GM19238 (cell line): ENCODE results near the gene DSP.

Experiments used
- DNase-seq: peaks from one replicate; pipeline ENCODE4 v3.0.0; 2011; ENCODE audit warnings: low spot score; ENCODE audit not compliant: insufficient read length

Gene DSP

GRCh38 chr6:7561153-7561964, 19.9 kb downstream of the DSP start:
- DNase-seq = no peak

- DNase-seq = no peak
These were observed 21.3 kb downstream of the DSP start for GRCh38 chr6:7562769-7563168.

- DNase-seq = no peak
These were observed 24.6 kb downstream of the DSP start for GRCh38 chr6:7566107-7566506.

GRCh38 chr6:7566617-7567173, 25.2 kb downstream of the DSP start:
- no peak for DNase-seq

GRCh38 chr6:7568021-7568420, 26.6 kb downstream of the DSP start:
- DNase-seq = no peak

- DNase-seq = no peak
These were observed 27.6 kb downstream of the DSP start for GRCh38 chr6:7569082-7569481.

- DNase-seq = no peak
These were observed 30.9 kb downstream of the DSP start for GRCh38 chr6:7572213-7572943.

GRCh38 chr6:7574500-7574899, 33.0 kb downstream of the DSP start:
- DNase-seq = no peak

- DNase-seq = no peak
These were observed 37.0 kb downstream of the DSP start for GRCh38 chr6:7578516-7578915.

GRCh38 chr6:7578931-7579330, 37.5 kb downstream of the DSP start:
- DNase-seq = no peak

- no peak for DNase-seq
These were observed 38.4 kb downstream of the DSP start for GRCh38 chr6:7579851-7580250.

- DNase-seq = no peak
These were observed 39.1 kb downstream of the DSP start for GRCh38 chr6:7580537-7580926.

GRCh38 chr6:7580927-7581618, 39.6 kb downstream of the DSP start:
- no peak for DNase-seq

- no peak for DNase-seq
These were observed 43.9 kb downstream of the DSP start for GRCh38 chr6:7585287-7585930.

- DNase-seq = no peak
These were observed 46.2 kb downstream of the DSP start for GRCh38 chr6:7587631-7588100.

- no peak for DNase-seq
These were observed 47.0 kb downstream of the DSP start for GRCh38 chr6:7588506-7588905.

GRCh38 chr6:7589221-7589620, 47.8 kb downstream of the DSP start:
- DNase-seq = no peak

GRCh38 chr6:7589949-7590917, 48.8 kb downstream of the DSP start, which contains the start of gene SNRNP48:
TSS of gene SNRNP48 (plus strand) at chr6:7590198. CDS start at chr6:7590258, 60 bp downstream.
- DNase-seq = peak; percentile 80

GRCh38 chr6:7590918-7591302, 49.4 kb downstream of the DSP start:
- no peak for DNase-seq

GRCh38 chr6:7591770-7592169, 50.3 kb downstream of the DSP start:
- DNase-seq = no peak
